Measurements from ENCODE around the gene TMEM181.

DNA sequence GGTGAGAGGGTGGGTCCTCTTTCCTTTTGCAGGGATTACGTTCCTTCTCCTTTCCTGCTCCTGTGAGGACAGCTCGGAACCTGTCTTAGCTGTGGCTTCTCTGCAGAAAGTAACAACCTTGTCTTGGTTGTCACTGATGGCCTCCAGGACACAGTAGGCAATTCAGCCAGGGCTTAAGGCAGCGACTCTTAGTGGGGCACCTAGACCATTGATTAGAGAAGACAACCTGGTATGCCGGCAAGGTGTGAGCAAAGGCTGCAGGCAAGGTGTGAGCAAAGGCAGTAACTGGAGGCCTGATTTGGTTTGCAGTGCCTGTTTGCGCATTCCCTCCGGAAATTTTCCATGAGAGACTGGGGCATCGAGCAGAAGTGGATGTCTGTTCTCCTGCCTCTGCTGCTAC is 47.0 kb downstream of the TMEM181 start:
- TF ChIP-seq CTCF (conservative IDR thresholded peaks at IDR 0.05): no peak
- no peak for TF ChIP-seq EZH2 (IDR thresholded peaks at IDR 0.05; ENCODE audit: low read depth)

Measured in PC-9 (cell line).